ENCODE measurements around the gene CEMIP.
"Not testable (repeated sequence)": the region's sequence is repeated elsewhere in the genome, so short reads cannot be mapped to it uniquely, and the experiment has no call there.

The CEMIP gene

DNA sequence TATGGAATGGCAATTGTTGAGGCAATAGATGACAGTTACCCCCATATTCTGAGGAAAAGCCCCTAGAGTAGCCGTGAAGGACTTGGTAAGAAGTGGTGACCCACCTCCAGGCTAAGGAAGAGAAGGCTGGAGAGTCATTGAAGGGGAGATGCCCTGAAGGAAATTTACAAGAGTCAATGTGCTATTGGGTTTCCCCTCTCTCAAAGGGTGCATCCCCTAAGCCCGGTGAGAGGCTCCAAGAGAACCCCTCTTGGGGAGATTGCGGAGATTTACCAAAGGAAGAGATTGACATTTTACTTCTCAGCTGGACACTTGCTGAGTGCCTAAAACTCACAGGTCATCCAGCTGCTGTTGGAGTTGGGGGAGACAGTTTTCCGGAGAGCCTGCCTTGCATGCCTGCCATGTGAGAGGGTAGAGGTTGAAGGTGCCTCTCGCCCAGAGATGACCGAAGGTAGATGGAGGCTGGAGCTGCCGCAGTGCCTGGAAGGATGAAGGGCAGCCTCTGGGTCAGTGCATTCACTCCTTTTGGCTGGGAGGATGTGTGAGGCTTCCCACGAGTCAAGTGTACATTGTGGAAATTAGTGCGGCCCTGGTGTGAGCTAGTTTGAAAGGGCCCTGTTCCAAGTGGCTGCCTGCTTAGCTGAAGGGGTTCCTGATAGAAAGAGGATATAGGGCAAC, 179.8 kb downstream of the CEMIP start:
- no peak for DNase-seq

DNA sequence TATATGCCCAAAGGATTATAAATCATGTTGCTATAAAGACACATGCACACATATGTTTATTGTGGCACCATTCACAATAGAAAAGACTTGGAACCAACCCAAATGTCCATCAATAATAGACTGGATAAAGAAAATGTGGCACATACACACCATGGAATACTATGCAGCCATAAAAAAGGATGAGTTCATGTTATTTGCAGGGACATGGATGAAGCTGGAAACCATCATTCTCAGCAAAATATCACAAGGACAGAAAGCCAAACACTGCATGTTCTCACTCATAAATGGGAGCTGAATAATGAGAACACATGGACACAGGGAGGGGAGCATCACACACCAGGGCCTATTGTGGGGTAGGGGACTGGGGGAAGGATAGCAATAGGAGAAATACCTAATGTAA, 186.3 kb downstream of the CEMIP start:
- DNase-seq = not testable (repeated sequence)

DNA sequence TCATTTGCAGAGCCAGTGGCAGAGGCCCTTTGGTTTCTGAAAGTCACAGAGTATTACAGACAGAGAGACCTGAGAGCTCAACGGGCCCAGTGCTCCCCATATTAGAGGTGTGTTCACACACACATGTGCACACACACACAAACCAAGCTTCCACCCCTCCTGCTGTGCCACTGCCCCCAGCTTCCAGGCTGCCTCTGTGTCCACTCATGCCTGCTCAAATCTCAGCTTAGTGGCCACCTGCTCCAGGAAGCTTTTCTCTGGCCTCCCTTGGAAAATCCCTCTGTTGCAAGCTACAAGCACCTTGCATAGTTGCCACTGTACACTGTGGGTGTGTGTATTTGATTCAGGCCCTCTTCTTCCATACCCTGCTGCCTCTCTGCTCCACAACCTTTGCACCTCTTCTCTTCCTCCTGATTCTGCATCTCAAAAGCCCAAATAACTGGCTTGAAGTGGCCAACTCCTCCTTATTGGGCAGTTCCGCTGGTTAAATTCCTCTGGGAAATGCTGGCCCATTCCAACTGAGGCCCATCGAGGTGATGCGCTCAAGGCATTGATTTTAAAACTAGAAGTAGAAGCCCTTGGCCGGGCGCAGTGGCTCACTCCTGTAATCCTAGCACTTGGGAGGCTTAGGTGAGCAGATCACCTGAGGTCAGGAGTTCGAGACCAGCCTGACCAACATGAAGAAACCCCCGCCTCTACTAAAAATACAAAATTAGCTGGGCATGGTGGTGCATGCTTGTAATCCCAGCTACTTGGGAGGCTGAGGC, 187.4 kb downstream of the CEMIP start:
- no peak for DNase-seq

DNA sequence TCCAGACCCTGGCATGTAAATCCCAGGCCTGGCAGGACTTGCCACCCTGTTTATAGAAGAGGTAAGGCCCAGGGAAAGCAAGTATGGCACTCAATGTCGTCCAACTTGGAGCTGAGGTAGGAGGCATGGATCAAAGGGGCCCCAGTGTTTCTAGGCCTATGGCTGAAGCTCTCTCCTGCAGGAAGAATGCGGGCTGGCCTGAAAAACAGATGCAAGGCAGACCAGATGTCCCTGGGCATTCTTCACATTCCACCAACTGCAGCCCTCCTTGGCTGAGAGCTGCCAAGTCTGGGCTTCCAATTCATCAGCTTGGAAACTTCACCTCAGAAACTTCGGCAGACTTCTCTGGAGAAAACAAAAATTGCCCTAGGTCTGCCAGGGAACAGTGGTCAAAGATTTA, 188.3 kb downstream of the CEMIP start:
- DNase-seq = no peak

DNA sequence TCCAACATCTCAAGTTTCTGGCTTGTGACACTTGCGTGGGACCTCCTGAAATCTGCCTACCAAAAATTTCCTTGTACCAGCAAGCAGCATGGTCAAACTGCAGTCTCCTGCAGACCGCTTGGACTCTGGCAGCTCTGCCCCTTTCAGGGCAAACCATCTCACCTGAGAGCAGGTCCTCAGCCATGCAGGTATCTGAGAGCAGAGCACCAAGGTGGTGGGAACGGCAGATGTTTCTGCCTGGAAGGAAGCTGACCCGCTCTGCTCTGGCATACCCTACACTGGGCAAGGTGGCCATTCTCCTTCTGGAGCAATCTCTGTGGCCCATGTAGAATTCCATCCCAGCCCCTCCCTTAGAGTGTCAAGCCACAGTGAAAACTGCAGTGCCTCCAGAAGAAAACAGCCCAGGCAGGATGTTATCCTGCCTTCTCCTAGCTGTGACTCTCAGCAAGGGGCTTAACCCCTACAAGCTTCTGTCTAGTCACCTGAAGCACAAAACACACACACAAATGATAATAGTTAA, 188.9 kb downstream of the CEMIP start:
- DNase-seq = no peak

DNA sequence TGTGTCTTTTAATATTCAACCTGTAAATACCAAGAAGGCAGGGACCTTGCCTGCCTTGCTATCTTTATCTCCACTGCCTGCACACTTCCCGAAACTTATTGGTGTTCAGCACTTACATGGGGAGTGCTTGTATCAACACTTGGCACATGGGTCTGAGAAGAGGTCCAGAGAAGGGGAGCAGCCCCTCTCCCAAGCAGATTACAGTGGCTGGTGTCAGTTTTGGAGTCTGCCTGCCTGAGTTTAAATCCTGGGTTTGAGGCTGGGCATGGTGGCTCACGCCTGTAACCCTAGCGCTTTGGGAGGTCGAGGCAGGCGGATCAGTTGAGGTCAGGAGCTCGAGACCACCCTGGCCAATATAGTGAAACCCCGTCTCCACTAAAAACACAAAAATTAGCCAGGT, 190.1 kb downstream of the CEMIP start:
- DNase-seq = no peak

DNA sequence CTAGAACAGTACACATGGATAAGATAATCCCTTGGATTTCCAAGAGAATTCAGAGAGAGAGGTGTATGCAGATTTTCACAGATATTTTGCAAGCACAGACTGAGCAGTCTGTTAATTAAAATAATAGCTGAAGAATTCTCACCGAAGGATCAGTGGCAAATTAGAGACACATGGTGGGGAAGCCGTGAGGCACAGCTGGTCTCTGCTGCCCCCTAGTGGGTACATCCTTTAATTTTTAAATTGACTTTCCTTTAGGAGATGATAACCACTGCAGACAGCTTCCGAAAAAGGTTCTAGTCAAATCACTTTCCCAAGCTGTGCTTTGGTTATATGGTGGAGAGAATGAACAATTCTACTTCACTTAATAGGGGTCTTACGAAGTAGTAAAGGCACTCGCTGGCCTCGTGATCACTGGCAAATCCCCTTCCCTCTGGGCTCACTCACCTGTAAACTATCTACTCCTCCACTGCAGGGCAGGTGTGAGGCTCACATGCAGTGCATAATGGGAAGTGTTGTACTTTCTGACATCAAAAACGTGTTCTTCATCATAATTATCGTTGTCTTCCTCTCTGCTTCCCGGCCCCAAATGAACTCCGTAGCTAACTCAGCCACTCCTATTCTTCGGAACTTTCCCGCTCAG, 191.0 kb downstream of the CEMIP start:
- DNase-seq = peak in 1 of 2 experiments; percentile 18

DNA sequence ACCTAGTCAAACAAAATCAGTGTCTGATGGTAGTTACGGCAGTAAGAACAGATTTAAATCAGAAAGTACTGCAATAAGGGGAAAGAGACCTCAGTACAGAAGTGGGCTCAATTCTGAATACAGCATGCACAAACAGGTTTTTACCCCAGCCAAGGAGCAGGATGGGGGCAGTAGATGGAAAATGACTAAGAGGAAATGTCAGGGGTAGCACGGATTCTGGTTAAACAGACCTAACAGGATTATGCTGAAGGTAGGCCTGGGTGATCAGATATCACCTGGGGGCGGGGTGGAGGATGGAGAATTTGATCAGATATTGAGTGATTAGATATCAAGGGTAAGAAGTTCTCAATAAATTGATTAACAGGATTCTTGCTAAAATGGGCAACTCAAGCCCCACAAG, 191.5 kb downstream of the CEMIP start:
- no peak for DNase-seq

DNA sequence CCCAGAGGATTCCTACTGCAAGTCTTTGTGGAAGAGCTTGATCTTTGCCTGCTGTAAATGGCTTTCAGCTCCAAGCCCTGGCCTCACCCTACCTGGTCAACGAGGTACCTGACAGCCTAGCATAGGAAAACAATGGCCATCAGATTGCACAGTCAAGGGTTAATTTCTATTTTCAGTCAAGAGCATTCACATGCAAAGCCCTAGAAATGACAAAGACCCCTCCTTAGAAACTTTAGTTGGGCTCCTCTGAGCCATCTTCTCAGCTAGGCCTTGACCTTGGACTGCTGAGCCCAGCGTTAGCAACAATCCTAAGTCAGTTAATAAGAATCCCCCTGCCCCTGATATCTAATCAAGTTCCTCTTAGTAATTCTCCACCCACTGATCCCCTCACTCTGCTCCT, 192.0 kb downstream of the CEMIP start:
- DNase-seq = no peak

DNA sequence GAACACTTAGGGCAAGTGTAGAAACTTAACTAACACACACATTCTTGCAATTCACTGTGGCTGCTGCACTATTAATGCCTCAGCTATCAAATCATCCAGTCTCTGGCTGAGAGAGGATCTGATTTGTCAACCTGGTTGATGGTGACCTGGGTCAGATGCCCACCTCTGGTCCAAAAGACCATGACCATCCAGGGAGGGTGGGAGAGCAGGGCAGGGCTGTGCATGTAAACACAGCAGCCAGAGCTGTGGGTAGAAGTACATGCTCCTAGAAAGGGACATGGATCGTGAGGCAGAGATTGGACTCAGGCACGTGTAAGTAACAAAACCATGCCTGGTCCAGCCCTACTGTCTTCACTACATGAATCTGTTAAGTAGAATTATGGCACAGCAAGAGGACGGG, 193.1 kb downstream of the CEMIP start:
- DNase-seq = no peak

DNA sequence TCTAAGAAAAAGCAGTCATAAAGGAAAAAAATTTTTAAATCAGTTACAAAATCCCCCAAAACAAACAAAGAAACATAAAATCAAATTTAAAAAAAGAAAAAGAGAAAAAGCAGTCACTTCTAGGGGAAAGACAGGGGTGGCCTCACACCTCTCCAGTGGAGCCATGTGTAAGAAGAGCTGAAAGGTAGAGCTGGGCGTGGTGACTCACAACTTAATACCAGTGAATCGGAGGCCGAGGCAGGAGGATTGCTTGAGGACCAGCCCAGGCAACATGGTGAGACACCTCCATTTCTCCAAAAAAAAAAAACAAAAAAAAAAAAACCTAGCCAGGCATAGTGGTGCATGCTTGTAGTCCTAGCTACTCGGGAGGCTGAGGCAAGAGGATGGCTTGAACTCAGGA, 195.7 kb downstream of the CEMIP start:
- no peak for DNase-seq

DNA sequence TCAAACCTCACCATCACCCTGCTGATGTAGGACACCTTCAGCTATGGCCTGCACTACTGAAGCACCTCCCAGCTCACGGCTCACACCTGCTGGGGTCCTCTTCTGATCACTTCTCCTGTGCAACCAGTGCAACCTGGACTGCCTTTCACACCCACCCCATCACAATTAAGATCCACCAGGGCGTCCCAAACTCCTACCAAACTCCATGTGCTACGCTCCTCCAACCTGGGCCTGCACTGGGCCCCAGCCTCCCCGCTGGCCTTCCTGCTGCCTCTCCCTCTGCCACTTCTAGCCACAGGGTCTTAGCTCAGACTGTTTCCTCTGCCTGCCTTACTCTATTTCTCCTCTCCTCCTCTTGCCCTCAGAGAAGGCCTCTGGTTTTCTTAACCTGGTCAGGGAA, 197.7 kb downstream of the CEMIP start:
- no peak for DNase-seq

DNA sequence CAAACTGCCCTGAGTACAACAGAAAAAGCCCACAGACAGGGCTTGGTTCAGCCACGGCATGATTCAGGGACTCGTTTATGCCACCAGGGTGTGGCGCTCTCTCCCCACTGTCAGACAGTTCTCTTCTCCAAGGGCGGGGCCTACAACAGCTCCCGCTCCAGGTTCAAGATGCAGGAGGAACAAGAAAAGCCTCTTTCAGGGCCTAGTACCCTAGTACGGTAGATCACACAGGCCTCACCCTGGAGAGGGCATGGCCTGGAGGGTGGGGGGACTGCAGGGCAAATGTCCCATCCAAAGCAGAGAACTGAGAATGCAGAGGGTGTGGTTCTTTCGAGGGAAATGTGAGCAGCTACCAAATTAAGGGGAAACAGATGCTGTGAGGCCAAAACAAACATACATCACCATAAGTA, 198.5 kb downstream of the CEMIP start:
- no peak for DNase-seq

DNA sequence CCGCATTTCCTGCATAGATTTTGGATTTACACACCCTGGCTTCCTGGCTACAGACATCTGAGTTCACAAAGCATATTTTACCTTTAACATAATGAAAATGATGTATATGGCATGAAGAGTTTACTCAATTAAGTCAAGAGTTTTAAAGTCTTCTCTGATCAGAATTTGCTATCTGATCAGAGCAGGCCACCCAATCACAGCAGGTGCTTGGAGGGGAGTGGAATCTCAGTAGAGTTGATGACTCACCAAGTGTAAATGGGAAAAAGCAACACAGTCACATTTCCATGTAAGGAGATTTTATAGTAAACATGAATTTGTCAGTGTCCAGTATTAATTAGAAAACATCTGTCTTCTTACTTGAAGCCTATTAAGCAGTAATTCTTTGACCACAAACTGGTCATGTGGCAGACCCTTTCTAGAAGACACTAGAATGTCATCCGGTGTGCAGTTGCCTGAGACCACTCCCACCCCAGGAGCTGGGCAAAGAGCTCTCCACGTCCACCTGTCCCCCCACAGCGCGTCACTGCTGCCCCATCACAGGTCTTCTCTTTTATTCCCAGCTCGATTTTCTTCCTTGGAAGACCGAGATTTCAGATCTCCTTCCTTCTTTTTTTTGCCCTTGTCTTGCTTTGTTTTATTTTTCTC, 199.6 kb downstream of the CEMIP start:
- DNase-seq = no peak

DNA sequence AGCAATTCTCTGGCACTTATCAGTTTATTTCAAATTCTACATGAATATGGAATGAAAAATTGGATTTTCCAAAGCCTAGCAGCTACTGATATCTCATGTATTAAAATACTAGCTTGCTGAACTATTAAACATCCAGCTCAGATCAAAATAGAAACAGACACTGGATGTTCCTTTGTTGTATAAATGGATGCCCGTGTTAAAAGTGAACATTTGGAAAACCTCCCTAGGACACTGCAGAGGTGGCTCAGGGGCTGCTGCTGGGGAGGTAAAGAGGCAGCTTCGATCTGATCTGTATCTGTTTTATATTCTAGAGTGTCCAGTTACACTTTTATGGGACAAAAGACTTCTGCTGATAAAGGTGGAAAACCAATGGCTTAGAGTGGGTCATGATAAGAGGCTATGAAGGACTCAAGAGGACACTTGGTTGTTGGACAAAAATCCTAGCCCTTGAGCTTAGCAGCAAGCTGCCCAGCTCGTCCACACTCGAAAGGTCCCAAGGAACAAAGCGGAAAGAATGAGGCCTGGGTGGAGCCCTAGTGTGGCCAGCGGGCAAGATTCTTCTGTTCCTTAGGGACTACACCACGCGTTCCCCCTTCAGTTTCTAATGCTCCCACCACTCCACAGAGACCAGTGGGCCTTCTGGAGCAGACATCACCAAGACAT, 200.5 kb downstream of the CEMIP start:
- DNase-seq = no peak

DNA sequence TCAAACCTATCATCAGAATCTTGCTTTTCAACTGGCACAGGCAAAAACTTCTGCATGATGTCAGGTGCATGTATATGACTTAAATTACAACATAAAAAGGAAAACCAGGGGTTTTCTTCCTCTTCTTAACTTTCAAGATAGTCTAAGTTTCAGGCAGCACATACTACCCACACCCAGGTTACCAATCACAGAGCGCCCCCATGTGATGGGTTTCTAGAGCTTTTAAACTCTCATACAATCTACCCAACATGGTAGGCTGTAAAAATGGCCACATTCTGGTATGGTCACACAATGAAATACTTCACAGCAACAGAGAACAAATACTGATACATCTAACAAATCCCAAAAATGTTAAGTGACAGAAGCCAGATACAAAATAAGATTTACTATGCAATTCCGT, 203.0 kb downstream of the CEMIP start:
- no peak for DNase-seq

DNA sequence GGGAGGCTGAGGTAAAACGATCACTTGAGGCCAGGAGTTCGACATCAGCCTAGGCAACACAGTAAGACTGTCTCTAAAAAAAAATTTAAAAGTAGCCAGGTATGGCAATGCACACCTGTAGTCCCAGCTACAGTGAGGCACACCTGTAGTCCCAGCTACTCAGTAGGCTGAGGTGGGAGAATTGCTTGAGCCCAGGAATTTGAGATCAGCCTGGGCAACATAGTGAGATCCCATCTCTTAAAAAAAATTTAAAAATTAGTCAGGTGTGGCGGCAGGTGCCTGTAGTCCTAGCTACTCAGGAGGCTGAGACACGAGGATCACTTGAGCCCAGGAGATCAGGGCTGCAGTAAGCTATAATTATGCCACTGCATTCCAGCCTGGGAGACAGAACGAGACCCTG, 203.7 kb downstream of the CEMIP start:
- DNase-seq = no peak

DNA sequence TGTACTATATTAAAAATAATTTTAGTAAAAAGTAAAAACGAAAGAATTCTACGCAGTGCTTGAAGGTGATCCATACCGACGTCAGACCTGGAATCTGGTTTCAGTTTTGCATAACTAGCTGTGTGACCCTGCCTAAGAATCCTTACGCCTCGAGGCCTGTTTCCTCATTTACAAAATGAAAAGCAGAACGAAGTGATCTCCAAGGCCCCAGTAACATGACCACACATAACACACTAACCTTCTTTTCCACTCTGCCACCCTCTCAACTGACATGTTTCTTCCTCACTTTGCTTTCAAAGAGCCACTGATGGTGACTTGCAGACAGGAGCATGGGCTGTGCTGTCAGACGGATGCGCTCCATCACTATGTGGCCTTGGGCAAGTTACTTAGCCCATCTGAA, 205.7 kb downstream of the CEMIP start:
- no peak for DNase-seq

DNA sequence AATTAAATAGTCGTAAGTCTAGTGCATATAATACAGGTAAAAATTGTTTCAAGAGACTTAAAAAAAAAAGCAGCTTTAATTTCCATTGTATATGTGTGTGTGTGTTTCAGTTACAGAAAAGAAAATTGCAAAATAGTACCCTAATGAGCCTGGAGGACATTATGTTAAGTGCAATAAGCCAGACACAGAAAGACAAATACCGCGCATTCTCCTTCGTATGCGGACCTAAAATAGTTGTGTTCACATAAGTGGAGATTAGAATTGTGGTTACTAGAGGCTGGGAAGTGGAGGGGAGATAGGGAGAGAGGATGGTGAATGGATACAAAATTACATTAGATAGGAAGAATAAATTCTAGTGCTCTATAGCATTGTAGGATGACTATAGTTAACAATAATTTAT, 206.8 kb downstream of the CEMIP start:
- DNase-seq = no peak

DNA sequence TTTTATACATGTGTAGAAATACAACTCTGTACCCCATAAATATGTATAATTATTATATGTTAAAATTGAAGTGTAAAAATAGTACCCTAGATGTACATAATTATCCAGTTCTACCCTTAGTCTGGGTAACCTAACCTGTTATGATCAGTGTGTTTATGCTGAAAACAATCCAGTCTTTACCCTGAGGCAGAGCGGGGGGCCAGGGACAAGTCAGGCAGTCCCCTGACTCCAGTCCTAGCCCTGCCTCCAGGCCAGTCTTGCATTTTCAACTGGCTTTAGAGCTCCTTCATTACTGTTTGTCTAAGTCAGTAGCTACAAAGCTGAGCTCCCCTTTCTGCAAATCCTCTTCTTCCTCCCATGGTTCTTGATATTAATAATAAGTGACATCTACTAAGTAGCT, 207.3 kb downstream of the CEMIP start:
- no peak for DNase-seq

DNA sequence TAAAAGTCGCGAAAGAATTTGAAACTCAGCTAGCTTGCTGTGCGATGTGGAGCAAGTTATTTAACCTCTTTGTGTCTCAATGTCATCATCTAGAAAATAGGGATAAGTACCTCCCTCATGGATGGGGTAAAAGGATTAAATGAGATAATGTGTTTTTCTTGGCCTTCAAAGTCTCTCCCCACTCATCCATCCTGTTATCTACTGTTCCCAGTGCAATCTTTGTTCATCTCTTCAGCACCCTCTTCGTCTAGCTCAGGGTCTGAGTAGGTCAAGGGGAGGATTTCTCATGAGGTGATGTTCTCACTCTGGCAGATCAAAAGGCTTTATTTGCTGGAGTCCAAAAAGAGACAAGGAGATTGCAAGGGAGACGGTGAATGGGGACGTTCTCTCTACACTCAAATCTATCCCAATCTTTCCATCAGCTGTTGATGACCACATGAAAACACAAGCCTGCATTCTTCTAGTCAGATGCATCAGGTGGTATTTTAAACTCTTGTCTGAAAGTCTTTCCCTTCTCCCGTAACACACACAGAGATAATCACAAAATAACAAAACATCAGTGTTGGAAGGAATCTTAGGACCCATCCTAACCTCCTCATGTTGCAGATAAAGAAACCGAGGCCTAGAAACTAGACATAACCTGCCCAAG, 209.1 kb downstream of the CEMIP start:
- no peak for DNase-seq

DNA sequence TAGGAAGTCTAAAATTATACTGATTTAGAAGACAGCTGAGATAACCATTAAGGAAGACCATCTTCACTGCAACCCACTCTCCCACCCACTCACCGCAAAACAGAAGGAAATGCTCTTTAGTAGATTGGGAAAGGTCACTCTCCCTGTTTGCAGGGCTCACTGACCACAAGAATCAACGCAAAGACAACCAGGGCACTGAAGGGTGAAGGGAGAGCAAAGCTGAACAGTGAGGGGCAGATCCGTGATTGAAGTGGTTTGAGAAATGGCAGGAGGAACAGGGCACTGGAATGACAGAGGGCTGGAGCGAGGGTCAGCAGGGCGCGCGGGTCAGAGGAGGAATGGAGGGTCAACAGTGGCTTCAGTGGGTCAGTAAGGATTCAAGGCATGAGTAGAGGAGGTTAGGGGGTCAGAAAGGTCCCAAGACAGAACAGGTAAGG, 209.9 kb downstream of the CEMIP start:
- no peak for DNase-seq

Measured in NCI-H187 (cell line).